Sigmoid colon (tissue), 7 donors: ENCODE results near the gene FIGLA. TPM values are rescaled to one million over a fixed set of nuclear protein-coding genes. Genes with fewer than 3 reads are reported as not detected.

ENCODE experiments used
- DNase-seq: peaks from one replicate; pipeline ENCODE4 v3.0.0-alpha.2; 2019
- H3K27ac ChIP-seq, 4 donors: fragments of 200-600 bp; sonication (generic); one replicate each; pipeline ENCODE4 v1.5.1; 2016 to 2019; ENCODE audit warnings: mild to moderate bottlenecking in 1 of 4
- H3K27me3 ChIP-seq, 3 donors: fragments of 200-600 bp; sonication (generic); one replicate each; pipeline ENCODE4 v1.5.1; 2019; ENCODE audit warnings: mild to moderate bottlenecking in 1 of 3
- H3K36me3 ChIP-seq, 4 donors: fragments of 200-600 bp; sonication (generic); one replicate each; pipeline ENCODE4 v1.5.1; 2016 to 2019
- H3K4me1 ChIP-seq, 4 donors: fragments of 200-600 bp; sonication (generic); one replicate each; pipeline ENCODE4 v1.5.1; 2017 to 2019
- H3K4me3 ChIP-seq, 4 donors: fragments of 200-600 bp; sonication (generic); one replicate each; pipeline ENCODE4 v1.5.1; 2017 to 2019; ENCODE audit warnings: mild to moderate bottlenecking in 2 of 4, moderate library complexity in 1 of 4
- H3K9me3 ChIP-seq, 4 donors: fragments of 200-600 bp in 3 of 4; sonication (generic) in 3 of 4; one replicate each; pipeline versions ENCODE4 v1.5.1 to v1.6.1; 2013 to 2019
- EP300 ChIP-seq, 4 donors: sonication (generic); formaldehyde crosslinking; IDR thresholded peaks; one replicate each; pipeline ENCODE4 v1.6.1; 2017; ENCODE audit warnings: antibody characterized with exemption in 4 of 4
- POLR2A ChIP-seq, 2 donors: fragments of 450-650 bp; IDR thresholded peaks; one replicate each; pipeline ENCODE4 v1.6.1; 2016; ENCODE audit warnings: antibody characterized with exemption in 2 of 2, mild to moderate bottlenecking in 2 of 2, moderate library complexity in 2 of 2
- POLR2AphosphoS5 ChIP-seq, 4 donors: sonication (generic); formaldehyde crosslinking; IDR thresholded peaks; one replicate each; pipeline ENCODE4 v1.6.1; 2017; ENCODE audit warnings: antibody characterized with exemption in 4 of 4
- WGBS, 2 donors: extraction: QIAGEN DNeasy Blood & Tissue Kit; methylation state at CpG; one replicate each; pipeline ENCODE4 v1.1.7; 2013; 5-methylcytosine and 5-hydroxymethylcytosine counted together
- intact Hi-C: fragments of 100-400 bp; cut with DNase I; formaldehyde crosslinking; loops from one replicate; pipeline ENCODE4 v1.15.1; 2023
- polyA plus RNA-seq, 3 donors: library from polyadenylated mRNA; stranded (reverse); fragments of 200-250 nt; gene quantifications; one replicate each; pipeline ENCODE4 v1.2.3, GENCODE V29; 2013
- total RNA-seq, 4 donors: library from RNA; depleted of rRNA; stranded (reverse); fragments of >200 nt; gene quantifications; one replicate each; pipeline ENCODE4 v1.1.0, GENCODE V29; 2016
- TF ChIP-seq, protein P1 (sequence below), 4 experiments: fragments of 450-650 bp in 3 of 4; fragments of 200-600 bp in 1 of 4; IDR thresholded peaks; one replicate each; pipeline ENCODE4 v1.5.1; 2016 to 2019; ENCODE audit warnings: antibody characterized with exemption in 4 of 4, mild to moderate bottlenecking in 3 of 4, moderate library complexity in 2 of 4
- donor health status: healthy with polysubstance abuse.
- donor health status: Bipolar disorder and iron deficiency.
- donor health status: healthy.

The FIGLA gene
- total and polyA plus RNA-seq, 7 donors: not detected

DNA sequence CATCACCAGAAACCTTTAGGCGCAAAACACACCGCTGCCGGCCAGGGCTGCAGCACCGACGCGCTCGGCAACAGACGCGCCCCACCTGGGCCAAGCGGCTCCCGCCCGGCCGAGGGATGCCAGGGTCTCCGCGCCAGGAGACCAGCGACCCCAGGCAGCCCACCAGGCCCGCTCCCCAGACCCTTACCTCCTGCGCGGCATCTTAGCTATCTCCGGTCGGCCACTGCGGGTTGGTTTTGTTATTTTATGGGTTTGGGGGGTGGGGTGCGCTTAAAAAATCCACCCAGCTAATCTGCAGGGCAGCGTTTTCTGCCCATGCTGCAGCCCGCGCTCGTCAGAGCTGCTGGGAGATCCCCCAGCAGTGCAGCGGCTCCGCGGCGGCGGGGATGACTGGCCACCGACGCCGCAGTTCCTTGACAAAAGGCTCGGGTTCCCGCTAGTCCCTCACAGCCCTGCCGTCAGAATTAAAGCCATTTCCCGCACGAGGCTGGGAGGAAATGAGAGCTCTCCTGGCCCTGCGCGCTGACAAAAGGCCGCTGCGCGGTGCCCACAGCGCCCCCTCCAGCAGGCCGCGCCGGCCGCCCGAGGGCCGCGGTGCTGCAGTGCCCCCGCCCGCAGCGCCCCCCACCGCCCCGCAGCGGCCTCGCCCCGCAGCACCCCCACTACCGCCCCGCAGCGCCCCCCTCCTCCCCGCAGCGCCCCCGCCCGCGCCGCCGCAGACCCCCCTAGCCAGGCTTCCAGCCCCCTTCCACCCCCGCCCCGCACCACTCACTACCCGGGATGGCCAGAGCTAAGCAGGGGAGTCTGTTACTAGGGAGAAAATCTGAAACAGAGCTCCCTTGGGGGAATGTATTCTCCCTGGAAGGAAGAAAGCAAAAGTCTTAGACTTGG, 22.5 kb downstream of the FIGLA start, which contains the start of gene ADD2:
Gene ADD2, minus strand, starts transcription at position 502 of the 891 bp plus-strand sequence. CDS start 61,792 bp downstream, outside the sequence.
- DNase-seq: no peak
- peak within 1 kb of the TSS; percentile 3 to 43 (median 37) for H3K4me3 ChIP-seq
- H3K36me3 ChIP-seq: no peaks in the 10 kb centered on the region
- TF ChIP-seq POLR2AphosphoS5 (IDR thresholded peaks at IDR 0.05): peak in 1 of 4 donors; percentile 18
- TF ChIP-seq, protein P1, sequence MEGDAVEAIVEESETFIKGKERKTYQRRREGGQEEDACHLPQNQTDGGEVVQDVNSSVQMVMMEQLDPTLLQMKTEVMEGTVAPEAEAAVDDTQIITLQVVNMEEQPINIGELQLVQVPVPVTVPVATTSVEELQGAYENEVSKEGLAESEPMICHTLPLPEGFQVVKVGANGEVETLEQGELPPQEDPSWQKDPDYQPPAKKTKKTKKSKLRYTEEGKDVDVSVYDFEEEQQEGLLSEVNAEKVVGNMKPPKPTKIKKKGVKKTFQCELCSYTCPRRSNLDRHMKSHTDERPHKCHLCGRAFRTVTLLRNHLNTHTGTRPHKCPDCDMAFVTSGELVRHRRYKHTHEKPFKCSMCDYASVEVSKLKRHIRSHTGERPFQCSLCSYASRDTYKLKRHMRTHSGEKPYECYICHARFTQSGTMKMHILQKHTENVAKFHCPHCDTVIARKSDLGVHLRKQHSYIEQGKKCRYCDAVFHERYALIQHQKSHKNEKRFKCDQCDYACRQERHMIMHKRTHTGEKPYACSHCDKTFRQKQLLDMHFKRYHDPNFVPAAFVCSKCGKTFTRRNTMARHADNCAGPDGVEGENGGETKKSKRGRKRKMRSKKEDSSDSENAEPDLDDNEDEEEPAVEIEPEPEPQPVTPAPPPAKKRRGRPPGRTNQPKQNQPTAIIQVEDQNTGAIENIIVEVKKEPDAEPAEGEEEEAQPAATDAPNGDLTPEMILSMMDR (IDR thresholded peaks at IDR 0.05): no peak
- peaks cover 13 to 63% (median 44%) of the 10 kb centered on the region in 3 donors for H3K27me3 ChIP-seq
- H3K4me1 ChIP-seq: peaks cover 0 to 17% (median 16%) of the 10 kb centered on the region in 4 donors
- H3K27ac ChIP-seq: peak within 1 kb of the TSS in 1 of 4 donors; percentile 44
- no peaks in the 10 kb centered on the region for H3K9me3 ChIP-seq
- intact Hi-C loops: no loop called here
- WGBS, 2 donors: 2% methylated on average over 71 to 73 of the region's 74 CpGs

- Histone ChIP-seq H3K36me3 (no peaks in the 10 kb centered on the region), H3K27ac (peak overlapping the region in 1 of 4 donors; percentile 44), H3K4me1 (peaks cover 0 to 17% (median 16%) of the 10 kb centered on the region in 4 donors), H3K4me3 (peak overlapping the region; percentile 3 to 43 (median 37)), H3K9me3 (no peaks in the 10 kb centered on the region), H3K27me3 (peaks cover 13 to 57% (median 44%) of the 10 kb centered on the region in 3 donors)
- TF ChIP-seq, protein P1 (IDR thresholded peaks at IDR 0.05): no peak
- TF ChIP-seq EP300 (IDR thresholded peaks at IDR 0.05) (no peak), POLR2A (IDR thresholded peaks at IDR 0.05) (no peak), POLR2AphosphoS5 (IDR thresholded peaks at IDR 0.05) (no peak)
- 1% methylated on average over 51 of the region's 51 CpGs for WGBS, 2 donors
- intact Hi-C loops: no loop called here
- DNase-seq: no peak
Measured at GRCh38 chr2:70767079-70767698, 23.3 kb downstream of the FIGLA start.

DNA sequence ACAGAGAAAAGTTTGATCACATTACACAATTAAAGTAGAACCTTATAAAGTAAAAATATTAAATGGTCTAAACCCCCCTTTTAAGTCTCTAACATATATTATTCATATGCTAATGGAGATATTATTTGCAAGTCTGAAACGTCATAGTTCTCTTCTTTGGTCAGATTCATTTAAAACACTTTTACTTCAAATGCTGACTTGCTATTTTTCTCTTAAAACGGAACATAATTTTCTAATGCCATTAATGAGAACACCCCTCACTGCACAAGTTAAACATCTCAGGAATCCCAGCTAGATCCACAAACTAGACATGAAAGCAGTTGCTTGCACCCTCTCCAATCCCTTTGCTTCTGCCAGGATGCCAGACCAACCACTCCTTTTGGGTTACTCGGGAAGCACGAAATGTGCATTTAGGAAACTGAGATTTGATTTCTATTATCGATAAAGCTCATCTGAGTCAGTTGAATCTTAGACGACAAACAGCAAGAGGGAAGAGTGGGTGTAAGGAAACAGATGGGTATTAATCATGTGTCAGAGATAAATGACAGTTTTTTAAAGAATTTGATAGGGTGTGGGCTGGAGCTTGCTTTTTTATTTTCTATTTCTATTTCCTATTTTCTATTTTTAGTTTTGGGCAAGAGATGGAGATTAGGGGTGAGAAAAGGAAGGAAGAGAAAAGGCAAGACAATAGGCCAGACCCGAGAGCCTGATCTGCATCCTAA, 23.9 kb downstream of the FIGLA start:
- H3K36me3 ChIP-seq: no peaks in the 10 kb centered on the region
- H3K27me3 ChIP-seq: peaks cover 13 to 62% (median 44%) of the 10 kb centered on the region in 3 donors
- H3K27ac ChIP-seq: no peak overlapping the region
- 10 to 11% methylated on average over 7 of the region's 7 CpGs for WGBS, 2 donors
- H3K9me3 ChIP-seq: no peaks in the 10 kb centered on the region
- TF ChIP-seq EP300 (IDR thresholded peaks at IDR 0.05) (no peak), POLR2A (IDR thresholded peaks at IDR 0.05) (no peak), POLR2AphosphoS5 (IDR thresholded peaks at IDR 0.05) (no peak)
- TF ChIP-seq, protein P1 (IDR thresholded peaks at IDR 0.05): no peak
- H3K4me1 ChIP-seq: peaks cover 0 to 17% (median 16%) of the 10 kb centered on the region in 4 donors
- no peak for DNase-seq
- intact Hi-C loops: no loop called here
- H3K4me3 ChIP-seq: peak overlapping the region in 3 of 4 donors; percentile 32 to 43 (median 42)

- no peak overlapping the region for H3K4me3 ChIP-seq
- peaks cover 0 to 17% (median 16%) of the 10 kb centered on the region in 4 donors for H3K4me1 ChIP-seq
- H3K9me3 ChIP-seq: no peaks in the 10 kb centered on the region
- H3K27me3 ChIP-seq: peaks cover 13 to 62% (median 44%) of the 10 kb centered on the region in 3 donors
- no peak for TF ChIP-seq POLR2A (IDR thresholded peaks at IDR 0.05)
- no peaks in the 10 kb centered on the region for H3K36me3 ChIP-seq
- no peak overlapping the region for H3K27ac ChIP-seq
- WGBS, 2 donors: 77 to 92% methylated on average over 7 of the region's 7 CpGs
- no peak for DNase-seq
- intact Hi-C loops: no loop called here
Measured at GRCh38 chr2:70765507-70765906, 24.9 kb downstream of the FIGLA start.
